GM12875 (cell line): ENCODE results near the gene KDM1B.

Source experiments
- H3K4me3 ChIP-seq: one replicate; pipeline ENCODE4 v1.5.1; 2011; ENCODE audit warnings: low read depth, low read length, control low read depth
- TF ChIP-seq, protein P1 (sequence below): IDR thresholded peaks from 2 replicates; pipeline ENCODE4 v1.5.1; 2011; ENCODE audit warnings: low read depth, mild to moderate bottlenecking, control low read depth, inconsistent platforms, low read length, moderate library complexity, borderline replicate concordance; ENCODE audit not compliant: insufficient read depth

The KDM1B gene

DNA sequence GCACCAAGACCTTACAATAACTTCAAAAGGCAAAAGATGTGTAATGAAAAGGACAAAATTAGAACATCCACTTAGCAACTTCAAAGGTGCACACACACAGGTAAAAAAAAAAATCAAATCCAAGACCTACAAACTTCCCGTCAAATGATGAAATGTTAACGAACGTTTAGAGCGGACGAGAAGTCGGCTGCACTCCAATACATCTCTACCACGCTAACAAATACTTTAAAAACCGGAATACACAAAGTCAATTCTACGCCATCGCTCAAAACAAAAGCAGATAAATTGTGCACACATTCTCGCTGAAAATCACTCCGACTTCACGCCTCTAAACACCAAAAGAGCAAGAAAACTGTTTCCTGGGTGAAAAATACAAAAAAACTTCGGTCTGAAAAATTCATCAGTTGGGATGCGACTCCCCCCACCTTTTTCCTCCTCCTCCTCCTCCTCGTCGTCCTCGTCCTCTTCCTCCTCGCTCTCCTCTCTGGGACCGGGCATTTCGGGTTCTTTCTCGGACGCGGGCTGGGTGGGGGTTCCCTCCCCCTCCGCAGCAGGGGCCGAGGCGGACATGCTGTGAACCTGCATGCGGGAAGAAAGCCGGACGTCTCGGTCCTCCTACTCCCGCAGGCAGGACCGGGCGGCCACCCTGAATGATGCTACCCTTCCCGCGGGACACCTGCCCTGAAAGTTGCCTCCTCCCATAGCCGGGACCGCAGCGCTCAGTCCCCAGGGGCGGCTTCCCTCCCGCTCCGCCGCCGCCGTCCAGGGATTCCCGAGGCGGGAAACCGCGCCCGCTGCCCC lies 108.4 kb downstream of the KDM1B start:
- TF ChIP-seq, protein P1, sequence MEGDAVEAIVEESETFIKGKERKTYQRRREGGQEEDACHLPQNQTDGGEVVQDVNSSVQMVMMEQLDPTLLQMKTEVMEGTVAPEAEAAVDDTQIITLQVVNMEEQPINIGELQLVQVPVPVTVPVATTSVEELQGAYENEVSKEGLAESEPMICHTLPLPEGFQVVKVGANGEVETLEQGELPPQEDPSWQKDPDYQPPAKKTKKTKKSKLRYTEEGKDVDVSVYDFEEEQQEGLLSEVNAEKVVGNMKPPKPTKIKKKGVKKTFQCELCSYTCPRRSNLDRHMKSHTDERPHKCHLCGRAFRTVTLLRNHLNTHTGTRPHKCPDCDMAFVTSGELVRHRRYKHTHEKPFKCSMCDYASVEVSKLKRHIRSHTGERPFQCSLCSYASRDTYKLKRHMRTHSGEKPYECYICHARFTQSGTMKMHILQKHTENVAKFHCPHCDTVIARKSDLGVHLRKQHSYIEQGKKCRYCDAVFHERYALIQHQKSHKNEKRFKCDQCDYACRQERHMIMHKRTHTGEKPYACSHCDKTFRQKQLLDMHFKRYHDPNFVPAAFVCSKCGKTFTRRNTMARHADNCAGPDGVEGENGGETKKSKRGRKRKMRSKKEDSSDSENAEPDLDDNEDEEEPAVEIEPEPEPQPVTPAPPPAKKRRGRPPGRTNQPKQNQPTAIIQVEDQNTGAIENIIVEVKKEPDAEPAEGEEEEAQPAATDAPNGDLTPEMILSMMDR: no peak
- peak overlapping the region; percentile 57 for H3K4me3 ChIP-seq

DNA sequence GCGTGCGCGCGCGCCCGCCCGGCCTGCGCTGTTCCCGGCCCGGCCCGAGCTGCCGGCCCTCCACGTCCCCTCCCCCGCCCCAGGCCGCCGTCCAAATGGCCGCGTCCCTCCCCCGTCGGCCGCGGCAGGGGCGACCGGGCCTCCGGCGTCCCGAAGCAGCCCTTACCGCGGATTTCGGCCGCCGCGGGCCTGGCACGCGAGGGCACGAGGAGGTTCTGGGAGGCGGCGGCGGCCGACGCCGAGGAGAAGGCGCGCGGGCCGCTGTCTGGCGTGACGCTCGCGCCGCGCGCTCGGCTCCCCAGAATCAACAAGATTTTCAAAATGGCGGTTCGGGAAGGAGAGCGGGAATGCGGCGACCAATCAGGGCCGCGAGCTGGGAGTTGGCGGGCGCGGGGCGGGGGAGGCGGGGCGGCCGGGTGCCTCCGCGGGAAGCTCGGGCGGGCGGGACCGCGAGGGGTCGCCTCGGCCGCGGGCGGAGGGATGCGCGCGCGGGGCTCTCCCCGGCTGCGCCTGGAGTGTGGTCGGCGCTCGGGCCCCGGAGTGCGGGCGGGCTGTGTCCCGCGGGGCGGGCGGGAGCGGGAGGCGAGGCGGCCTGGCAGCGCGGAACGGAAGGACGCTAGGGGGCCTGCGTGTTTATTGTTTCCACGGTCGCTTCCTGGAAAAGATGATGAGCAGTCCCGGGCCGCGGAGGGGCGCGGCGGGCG lies 109.1 kb downstream of the KDM1B start, which contains the start of gene DEK:
Gene DEK (minus strand): TSS at position 312 of the 704 bp plus-strand sequence. CDS start 543 bp downstream, outside the sequence.
- TF ChIP-seq, protein P1: peak; percentile 53
- peak within 1 kb of the TSS; percentile 57 for H3K4me3 ChIP-seq

DNA sequence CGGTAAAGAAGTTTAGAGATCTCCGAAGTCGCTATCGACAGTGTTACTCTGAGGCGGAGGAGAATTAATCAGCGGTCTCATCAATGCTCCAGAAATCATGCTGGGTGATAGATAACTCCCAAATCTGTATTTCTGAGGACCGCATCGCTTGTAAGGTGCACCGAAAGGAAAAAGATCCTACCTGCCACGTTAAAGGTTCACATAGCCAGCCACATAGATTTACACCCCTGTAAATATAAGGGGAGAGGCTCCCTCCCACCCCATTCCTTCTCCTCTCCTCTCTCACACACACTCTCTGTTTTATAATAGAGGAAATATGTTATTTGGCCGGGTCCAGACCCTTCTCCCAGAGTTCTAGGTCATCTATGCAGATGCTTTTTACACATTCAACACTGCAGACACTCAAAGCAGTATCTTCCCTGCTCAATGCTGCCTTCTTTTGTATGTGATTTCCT lies 109.7 kb downstream of the KDM1B start:
- TF ChIP-seq, protein P1: no peak

DNA sequence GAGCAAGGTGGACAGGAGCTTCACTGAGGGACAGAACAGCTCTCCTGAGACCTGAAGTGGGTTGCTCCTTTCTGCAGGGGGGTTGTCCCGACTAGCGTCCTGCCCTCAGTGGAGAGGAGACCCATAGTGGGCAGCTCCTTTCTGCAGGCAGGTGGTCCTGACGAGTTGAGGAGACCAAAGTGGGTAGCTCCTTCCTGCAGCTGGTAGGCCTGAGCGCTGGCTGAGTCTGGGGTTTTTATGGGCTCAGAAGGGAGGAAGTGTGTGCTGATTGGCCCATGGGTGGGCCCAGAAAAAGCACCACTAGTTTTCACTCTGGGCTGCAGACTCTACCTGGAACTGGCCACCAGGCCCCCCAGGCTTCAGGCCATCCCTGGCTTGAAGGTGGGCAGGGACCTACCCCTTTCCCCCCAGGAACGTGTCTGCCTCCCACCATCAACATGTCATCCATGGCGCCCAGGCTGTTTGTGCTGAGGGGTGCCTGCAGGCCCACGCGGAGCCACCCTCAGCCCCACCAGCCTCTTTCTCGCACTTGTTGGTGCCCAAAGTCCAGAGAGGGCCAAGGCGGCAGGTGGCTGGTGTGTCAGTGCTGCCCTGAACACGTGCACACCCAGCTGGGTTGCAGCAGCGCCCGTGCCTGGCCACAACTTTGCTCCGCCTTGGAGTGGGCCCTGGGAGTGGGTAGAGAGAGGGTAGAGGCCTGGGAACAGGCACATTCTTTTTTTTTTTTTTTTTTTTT lies 110.7 kb downstream of the KDM1B start:
- TF ChIP-seq, protein P1: no peak
- no peak overlapping the region for H3K4me3 ChIP-seq

More for the DNA sequence above, 109.7 kb downstream of the KDM1B start:
- H3K4me3 ChIP-seq: peak overlapping the region; percentile 57

DNA sequence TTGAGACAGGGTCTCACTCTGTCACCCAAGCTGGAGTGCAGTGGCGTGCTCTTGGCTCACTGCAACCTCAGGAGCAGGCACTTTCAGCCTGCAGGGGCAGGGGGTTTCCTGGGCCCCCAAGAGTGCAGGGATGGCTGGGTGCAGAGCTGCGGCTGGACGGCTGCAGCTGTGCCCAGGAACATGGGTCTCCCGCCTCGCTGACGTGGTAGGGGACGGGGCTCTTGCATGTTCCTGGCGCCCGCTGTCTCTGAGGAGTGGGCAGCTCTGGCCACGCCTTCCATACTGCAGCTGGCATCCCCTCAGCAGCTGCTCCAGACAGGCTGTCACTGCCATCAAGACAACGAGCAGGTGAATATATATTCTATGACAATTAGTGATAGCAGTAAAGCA lies 111.3 kb downstream of the KDM1B start:
- TF ChIP-seq, protein P1: no peak
- no peak overlapping the region for H3K4me3 ChIP-seq

DNA sequence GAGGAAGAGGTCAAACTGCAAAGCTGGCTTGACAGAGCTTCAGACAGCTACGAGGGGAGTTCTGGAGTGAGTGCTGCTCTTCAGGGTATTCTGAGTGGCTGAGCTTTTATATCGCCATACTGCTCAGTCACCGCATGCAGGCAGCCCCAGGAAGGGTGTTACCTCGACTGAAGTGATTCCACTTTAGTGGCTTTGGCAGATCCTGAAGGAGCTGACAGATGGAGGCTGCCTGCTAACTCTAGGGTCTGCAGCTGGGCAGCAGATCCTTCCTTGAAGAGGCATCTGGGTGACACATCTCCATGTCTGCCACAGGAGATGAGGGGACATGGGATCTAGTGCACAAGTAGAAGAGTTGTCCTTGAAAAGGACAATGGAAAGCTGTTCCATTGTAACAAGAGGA lies 112.8 kb downstream of the KDM1B start:
- H3K4me3 ChIP-seq: no peak overlapping the region
- TF ChIP-seq, protein P1: no peak
